GM19351 (cell line): Measurements from ENCODE around the gene PKP1.

Experiments
- ATAC-seq: cut with Tn5 transposase; IDR thresholded peaks from one replicate; pipeline ENCODE4 v1.9.1; 2021; ENCODE audit warnings: mild to moderate bottlenecking, moderate library complexity; ENCODE audit not compliant: unreplicated experiment

The PKP1 gene

DNA sequence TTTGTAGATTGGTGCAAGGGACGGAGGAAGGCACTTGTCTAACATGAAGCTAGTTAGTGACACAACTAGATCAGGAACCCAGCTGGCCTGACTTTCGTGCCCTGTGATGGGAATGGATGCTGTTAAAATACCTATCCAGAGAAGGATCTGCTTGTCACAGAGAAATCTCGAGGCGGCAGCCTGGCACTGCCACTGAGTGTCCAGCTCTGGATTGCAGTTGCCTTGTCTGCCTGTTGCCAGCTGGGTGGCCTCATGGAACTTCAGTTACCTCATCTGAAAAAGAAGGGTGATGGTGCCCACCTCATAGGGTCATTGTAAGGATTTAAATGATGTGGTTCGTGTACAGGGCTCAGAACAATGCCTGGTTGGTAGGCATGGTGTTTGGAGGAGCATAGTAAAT lies 2.4 kb upstream of the PKP1 start:
- ATAC-seq: no peak

DNA sequence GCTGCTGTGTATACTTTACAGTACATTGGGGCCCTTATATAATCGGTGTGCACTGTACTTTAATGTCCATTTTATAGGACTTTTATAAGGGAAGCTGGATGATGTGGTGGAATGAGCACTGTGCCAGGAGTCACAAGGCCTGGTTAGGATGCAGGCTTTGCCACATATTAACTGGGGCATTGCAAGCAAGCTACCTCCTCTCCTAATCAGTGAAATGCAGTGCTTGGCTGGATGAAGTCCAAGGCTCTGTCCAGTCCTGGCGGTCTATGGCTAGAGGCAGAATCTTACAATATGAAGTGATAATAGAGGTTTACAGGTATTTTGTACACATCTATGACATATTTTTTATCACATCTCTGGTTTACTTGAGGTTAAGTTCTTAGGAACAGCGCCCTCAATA lies 1.7 kb upstream of the PKP1 start:
- no peak for ATAC-seq

DNA sequence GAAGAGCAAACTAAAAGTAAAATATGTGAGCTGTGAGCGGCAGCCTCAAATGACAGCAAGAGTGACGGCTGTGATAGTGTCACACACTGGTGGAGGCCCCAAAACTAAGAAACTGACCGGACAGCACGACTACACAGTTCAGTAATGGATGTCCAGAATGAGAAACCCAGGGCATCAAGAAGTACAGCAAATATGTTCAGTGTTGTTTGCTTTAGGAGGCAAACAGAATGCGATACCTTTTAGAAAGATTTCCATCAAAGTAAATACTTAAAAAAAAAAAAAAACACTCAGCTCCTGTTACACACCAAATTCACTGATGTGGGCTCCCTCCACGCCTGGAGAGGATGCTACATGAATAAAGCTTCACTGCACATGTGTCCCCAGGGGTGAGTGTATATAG lies 1.1 kb upstream of the PKP1 start:
- ATAC-seq: no peak

DNA sequence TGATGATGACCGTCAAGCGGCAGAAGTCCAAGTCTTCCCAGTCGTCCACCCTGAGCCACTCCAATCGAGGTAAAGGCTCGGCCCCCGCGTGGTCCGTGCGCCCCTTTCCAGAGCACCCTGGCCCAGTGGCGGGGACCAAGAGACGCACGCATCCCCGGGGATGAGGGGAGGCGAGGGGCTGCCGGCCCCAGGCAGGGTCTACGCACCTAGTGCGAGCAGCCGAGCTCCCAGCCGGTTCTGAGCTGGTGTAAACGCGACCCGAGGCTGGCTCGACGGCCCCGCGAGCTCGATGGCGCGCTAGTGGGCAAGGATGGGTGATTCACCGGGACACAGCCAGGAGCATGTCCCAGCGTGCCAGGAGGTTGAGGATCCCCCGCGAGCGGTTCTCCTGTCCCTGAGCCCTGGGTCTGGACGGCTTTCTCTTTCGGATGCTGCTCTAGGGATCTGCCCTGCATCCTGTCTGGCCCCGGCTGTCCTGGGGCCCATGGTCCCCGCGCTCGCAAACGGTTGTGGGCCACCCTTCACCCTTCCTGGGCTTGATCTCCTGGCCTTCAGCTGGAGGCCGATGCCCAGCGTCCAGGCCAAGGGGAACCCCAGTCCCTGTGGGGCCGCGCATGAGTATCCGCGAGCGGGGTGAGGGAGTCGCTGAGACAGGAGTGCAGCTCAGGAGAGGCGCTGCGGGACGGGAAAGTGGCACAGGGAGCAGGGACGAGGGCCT lies 689 bp downstream of the PKP1 start:
- no peak for ATAC-seq

DNA sequence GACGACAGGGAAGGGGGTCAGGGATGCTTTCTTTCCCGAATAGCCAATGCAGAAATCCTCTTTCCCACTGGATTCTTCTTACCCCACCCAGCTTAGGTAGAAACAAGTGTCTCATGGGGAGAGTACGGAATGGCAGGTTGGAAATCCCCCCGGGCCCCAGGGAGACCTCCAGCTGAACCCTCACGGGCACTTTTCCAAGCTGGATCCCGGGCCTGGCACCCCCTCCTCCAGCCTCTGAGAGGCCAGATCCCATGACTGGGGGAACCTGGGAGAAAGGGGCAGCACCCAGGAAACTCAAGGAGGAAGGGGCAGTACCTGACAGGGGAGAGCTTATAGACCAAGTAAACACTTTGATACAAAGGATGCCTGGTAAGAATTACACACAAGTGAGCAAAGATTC lies 1.3 kb downstream of the PKP1 start:
- ATAC-seq: no peak

DNA sequence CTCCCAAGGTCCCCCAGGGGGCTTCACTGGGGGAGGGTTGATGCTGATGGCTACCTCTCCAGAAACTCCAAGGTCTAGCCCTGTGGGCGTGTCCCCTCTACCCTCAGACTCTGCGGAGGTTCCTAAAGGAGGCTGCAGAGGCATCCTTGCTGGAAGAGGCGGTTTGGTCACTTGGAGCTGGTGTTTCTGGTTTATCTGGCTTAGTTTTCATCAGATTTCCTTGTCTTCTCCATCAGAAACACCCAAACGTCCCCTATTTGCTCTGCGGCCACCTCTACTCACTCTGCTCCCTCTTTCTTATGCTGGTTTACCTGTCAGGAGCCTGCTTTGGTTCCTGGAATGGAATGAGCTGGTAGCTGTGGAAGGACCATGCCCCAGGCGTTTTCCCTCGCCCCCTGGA lies 2.5 kb downstream of the PKP1 start:
- ATAC-seq: no peak

DNA sequence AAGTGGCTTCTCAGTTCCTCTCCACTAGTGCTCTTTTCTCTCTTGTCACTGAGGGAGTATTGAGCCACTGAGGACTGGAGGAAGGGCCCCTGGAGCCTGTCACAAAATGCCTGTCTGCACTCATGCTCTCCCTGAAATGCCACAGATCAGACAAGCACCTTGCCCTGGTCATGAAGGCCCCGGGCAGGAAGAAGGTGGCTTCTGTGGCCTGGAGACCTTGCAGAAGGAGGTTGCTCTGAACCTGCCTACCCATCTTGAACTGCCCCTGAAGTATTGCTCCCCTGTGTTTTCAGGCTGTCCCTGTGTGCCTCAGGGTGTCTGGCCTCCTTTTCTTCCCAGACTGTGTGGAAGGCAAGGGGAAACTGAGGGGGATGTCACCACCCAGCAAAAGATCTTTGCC lies 3.1 kb downstream of the PKP1 start:
- ATAC-seq: no peak

DNA sequence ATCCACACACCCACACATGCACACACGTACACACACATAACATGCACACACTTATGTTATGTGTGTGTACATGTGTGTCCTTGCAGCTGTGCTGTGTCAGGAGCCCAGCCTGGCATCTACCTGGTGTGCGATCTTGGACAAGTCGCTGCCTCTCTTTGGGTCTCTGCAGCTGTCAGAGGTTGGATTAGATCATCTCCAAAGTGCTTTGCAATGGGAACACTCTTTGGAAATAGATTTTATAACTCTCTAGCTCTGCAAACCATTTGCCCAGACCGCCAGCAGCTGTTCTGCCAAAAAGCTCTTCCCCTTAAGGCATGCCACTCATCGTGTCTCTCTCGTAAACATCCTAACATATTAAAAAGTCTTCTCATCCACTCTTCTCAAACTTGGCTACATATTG lies 4.7 kb downstream of the PKP1 start:
- no peak for ATAC-seq

DNA sequence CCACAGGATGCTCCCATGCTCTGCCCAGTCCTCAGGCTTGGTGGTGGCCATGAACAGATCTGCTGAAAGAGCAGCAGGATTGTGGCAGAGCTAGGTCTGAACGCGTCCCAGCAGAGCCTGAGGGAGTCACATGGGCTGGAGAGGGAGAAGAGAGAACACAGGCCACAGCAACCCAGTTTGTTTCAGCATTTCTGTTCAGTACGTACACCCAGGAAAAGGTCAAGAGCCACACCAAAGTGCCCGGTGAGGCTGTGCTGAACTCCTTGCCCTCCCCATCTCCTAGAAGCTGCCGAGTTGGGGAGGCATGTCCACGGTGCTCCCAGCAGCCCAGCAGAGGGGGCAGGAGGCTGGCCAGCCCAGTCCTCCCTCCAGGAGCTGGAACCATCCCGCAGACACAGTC lies 5.5 kb downstream of the PKP1 start:
- no peak for ATAC-seq

DNA sequence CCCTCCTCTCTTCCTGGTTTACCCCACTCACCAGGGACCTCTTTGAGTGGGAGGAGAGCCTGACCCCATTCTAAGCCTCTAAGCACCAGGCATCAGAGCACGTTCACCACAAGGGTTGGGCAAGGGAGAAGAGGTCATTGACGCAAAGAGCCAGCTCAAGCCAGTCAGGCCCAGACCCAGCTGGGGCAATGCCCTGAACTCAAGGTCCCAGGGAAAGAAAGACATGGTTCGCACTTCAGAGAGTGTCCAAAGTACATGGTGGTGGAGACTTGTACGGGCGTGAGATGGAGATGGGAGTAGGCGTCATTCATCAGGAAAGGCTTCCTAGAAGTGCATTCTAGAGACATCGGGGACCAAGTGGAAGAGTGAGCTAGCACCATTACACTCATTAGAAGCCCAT lies 7.2 kb downstream of the PKP1 start:
- ATAC-seq: no peak

DNA sequence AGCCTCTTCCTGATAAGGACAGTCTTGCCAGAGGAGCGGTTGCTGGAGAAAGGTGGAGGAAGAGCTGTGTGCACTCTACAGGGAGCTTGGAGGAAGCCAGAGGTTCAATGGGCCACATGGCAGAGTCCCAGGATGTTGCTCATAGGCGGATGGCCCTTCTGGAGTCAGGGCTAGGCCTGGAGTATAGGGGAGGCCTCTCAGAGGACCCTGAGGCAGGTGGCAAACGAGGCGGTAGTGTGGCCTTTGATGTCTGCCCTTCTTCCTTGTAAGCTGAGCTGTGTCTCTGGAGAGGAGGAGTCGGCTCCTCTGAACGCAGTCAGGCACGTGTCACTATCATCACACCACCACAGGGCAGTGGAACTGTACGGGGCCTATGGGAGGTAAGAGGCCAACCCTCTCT lies 8.6 kb downstream of the PKP1 start:
- ATAC-seq: no peak

DNA sequence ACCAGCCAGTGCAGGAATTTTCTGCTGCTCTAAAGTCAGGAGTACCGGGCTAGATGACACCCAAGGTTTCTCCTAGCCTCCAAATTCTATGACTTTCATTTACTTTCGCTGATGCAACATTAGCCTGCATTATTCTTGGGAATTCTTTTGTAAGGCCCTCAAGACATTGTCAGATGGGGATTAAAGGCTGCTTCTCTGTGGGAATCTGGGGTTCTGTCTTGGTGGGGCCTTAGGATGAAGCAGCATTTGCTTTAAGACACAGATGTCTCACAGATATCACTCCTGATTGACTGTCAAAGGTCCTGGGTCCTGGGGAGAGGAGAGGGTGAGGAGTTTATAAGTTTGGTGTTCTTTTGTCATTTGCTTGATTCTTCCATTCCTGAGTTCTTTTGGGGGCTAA lies 11.6 kb downstream of the PKP1 start:
- ATAC-seq: no peak

DNA sequence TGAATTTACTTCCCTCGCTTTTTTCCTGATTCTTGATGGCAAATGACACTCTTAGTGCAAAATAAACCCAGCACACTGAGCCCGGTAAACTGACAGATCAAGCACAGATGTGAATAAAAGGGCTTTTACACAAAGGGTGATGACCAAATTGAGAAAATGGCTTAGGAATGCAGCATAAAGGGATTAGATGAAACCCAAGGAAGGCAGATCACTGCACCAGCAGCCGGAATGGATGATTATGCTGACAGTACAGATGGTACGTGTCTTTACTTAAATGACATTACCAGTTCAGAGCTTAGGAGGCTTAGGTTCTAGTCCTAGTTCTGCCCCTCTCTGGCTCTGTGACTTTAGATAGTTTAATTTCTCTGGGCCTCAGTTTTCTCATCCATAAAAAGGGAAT lies 12.0 kb downstream of the PKP1 start:
- ATAC-seq: no peak

DNA sequence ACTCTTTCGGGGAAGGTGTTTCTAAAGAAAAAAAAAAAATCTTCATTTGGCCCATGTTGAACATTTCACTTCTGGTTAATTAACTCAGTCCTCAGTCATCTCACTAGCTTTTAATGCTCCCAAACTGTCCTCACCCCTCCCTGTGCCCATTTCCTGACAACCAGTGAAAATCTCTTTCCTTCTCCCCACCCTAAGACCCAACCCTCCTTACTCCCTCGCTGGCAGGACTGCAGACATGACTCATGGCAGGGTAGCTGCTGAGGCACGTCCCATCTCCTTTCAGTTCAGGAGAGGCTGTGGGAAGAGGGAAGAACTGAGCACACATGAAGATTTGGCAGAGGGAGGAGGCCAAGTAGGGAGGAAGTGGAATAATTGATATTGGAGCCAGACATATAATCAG lies 12.6 kb downstream of the PKP1 start:
- ATAC-seq: no peak

DNA sequence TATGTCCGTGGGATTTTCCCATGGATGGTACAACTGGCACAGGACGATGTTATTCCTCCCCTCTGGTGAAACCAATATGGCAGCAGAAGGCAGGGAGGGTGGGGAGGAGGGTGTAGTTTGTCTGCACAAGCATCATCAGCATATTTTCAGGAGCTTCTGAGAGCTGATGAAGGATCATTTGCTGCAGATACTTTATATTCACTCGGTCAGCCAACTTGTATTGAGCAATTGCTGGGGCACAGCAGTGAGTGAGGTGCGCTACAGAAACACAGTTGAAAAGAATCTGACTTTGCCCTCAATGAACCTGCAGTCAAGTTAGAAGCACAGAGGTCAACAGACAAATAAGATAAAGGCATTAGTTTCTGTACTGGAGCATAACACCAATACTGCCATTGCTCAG lies 13.0 kb downstream of the PKP1 start:
- ATAC-seq: no peak

DNA sequence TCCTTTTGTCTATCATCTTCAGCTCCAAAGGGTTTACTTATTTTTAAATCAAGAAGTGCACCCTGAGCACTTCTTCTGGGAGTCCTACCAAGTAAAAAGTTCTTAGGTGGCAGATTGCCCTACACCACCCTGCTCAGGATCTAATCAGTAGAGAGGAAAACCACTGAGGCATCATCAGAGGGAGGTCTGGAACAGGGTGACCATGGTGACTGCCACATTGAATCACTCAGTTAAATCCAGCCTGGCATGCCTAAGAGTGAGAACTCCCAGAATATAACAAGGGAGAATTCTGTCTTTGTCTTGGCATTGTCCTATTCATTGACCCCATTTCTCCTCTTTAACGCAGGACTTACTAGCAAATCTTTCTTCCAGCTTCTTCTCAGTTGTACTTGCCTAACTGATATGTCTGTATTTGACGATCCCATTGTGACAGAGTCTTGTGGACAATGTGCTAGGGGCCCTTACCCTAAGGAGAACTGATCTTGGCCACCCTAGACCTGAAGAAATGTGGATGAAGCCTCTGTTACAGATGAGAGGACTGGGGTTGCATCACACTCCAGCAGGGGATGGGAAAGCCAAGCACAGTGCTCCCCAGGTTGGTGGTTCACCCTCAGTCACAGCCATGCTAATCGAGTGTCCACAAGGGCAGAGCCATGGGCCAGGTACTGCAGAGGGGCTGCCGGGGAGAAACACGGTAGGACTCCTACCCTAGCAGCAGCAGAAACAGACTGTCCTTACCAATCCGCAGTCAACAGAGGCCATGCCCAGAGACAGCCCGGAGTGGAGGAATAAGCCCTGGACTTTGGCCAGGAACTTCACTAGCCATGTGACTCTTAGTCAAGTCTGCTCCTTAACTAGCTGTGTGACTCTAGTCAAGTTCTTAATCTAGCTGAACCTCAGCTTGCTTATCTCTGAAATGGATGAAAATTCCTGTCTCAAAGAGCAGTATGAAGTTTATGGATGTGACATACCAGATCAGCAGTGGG lies 15.4 kb downstream of the PKP1 start:
- no peak for ATAC-seq

DNA sequence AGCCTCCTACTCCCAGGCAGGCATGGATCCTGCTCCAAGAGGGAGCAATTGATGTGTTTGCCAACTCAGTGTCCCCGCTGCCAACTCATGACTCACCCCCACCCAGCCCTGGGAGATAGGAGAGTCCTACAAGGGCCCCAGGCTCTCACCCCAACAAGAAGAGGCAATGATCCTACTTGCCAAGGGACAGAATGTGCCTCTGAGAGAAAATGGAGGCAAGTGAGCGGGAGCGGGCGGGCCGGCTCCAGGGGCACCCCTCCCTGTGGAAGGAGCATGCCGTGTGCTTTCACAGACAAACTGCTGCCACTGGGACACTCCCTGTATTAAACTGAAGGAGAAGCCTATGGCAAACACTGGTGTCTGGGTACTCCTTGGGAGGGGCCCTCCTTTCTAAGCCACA lies 16.7 kb downstream of the PKP1 start:
- no peak for ATAC-seq

DNA sequence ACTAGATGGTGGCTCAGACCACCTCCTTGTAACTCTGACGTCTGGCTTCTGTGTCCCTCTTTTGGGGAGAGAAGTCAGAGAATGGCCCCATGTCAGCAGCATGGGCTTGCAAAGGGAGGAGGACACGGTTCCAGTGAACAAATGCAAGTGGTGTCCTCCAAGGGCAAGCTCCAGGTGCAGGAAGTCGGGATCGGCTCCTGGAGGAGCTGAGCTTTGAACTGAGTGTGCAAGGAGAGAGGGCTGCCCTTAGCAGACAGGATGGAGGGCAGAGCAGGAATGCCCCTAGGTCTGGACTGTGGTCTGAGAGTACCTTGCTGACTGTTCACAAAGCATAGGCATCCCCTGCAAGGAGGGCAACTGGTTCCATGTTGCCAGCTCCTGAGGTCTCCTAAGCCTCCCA lies 17.3 kb downstream of the PKP1 start:
- ATAC-seq: no peak

DNA sequence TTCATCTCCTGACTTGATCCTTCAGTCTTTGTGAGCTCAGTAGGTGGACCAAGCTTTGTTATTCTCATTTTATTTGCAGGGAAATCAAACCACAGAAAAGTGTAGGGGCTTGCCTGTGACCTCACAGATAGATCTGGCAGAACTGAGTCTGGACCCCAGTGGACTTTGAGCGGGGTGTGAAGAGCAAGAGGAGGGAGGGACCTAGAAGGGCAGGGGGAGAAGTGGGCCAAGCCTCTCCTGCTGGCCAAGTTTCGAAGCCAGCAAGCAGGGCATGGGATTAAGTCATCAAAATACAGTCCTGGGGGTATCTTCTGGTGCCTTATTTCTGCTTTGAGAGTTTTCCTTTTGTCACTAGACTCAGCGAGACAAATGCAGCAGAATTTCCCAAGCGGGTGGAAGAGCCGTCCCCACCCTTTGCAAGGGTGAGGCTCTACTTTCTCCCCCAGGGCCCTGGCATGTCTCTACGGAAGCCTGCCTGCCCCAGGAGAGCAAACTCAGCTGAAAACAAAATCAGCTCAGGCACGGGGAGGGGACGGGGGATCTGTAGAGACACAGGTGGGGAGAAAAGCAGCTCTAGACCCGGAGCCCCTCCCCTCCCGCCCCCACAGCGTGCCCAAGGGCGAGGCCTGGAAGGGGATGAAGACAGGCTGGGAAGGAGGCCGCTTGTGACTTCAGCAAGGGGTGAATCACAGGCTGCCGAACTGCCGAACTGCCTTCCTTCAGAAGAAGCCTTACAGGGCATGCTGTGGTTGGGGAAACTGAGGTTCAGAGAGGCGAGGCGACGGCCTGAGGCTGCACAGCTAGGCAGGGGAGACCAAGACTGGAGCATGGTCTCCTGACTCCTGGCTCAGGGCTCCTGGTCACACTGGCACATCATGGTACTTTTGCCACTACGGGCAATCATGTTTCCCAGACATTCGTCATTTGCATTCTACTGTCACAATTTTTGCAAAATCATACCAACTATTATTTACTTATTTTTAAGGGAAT lies 19.2 kb downstream of the PKP1 start:
- ATAC-seq: no peak

DNA sequence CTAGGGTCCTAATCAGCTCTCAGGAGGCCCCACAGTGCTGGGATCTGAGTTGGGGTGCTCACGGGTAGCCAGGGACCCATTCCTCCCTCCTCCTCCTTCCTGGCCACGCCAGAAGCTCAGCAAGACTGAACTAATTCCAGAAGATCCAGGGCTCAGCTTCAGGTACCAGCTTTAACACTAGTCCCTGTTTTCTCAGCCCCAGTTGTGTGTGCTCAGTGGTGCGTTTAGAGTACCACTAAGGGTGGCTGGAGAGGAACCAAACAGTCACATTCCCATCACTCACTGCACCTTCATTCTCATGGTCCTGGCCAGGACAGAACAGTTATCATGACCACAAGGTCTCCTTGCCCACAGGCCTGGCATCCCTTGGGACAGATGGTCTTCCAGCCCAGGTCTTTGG lies 20.8 kb downstream of the PKP1 start:
- no peak for ATAC-seq

DNA sequence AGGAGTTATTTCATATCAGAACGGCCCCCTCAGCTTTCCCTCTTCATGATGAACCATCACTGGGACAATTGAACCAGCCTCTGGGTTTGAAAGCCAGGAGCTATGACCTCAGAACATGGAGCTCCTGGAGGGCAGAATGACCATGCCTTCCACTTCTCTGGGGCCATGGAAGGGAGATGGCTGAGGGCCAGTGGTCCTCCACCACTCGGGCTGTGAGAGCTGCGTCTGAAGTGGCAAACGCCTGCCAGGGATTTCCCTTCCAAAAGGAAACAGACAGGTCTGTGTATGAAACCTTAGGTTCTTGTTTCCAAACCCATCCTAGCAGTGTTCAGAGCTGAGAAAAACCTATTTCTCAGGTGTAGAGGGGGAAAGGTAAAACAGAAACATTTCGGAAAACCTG lies 22.5 kb downstream of the PKP1 start:
- no peak for ATAC-seq
